Adrenal gland (tissue), 12 donors: Measurements from ENCODE around the gene CDH4. TPM values are rescaled to one million over a fixed set of nuclear protein-coding genes. Genes with fewer than 3 reads are reported as not detected.

Experiments used
- DNase-seq, 7 donors: peaks; one replicate each; pipeline ENCODE4 v3.0.0-alpha.2; 2019 to 2020
- H3K27ac ChIP-seq, 5 donors: fragments of 200-600 bp; sonication (generic) in 4 of 5; 1 replicate in 3 of 5; 2 replicates in 2 of 5; pipeline versions ENCODE4 v1.5.1 to v1.8.0; 2016 to 2020; ENCODE audit warnings: mild to moderate bottlenecking in 1 of 5
- H3K27me3 ChIP-seq: fragments of 200-600 bp; 2 replicates; pipeline ENCODE4 v1.8.0; 2021
- H3K36me3 ChIP-seq, 2 donors: fragments of 200-600 bp; replicated peaks in 1 of 2; 1 replicate in 1 of 2; 2 replicates in 1 of 2; pipeline versions ENCODE4 v1.5.1 to v1.8.0; 2018 to 2022
- H3K4me1 ChIP-seq, 2 donors: fragments of 200-600 bp; replicated peaks in 1 of 2; 1 replicate in 1 of 2; 2 replicates in 1 of 2; pipeline versions ENCODE4 v1.5.1 to v1.8.0; 2018 to 2021
- H3K4me3 ChIP-seq, 4 donors: fragments of 200-600 bp; sonication (generic) in 3 of 4; one replicate each; pipeline ENCODE4 v1.5.1; 2016 to 2018
- H3K9me3 ChIP-seq, 3 donors: fragments of 200-600 bp; sonication (generic) in 1 of 3; replicated peaks in 1 of 3; 1 replicate in 2 of 3; 2 replicates in 1 of 3; pipeline versions ENCODE4 v1.5.1 to v1.8.0; 2016 to 2021
- POLR2A ChIP-seq, 2 donors: fragments of 450-650 bp; IDR thresholded peaks; one replicate each; pipeline ENCODE4 v1.6.1; 2017; ENCODE audit warnings: antibody characterized with exemption in 2 of 2, mild to moderate bottlenecking in 2 of 2, moderate library complexity in 1 of 2
- WGBS, 4 donors: extraction: QIAGEN DNeasy Blood & Tissue Kit in 2 of 4; methylation state at CpG; one replicate each; pipeline versions ENCODE4 v1.1.5 to v1.1.7; 2013 to 2017; 5-methylcytosine and 5-hydroxymethylcytosine counted together
- intact Hi-C, 2 donors: fragments of 100-400 bp; cut with DNase I; formaldehyde crosslinking; loops; one replicate each; pipeline versions ENCODE4 v1.14.1 to v1.15.0; 2022 to 2023
- polyA plus RNA-seq, 3 donors: library from polyadenylated mRNA; stranded (reverse); fragments of 200-250 nt in 2 of 3; fragments of 350-450 nt in 1 of 3; fragmentation: Illumina TruSeq in 1 of 3; extraction: RNeasy Lipid Tissue Mini Kit (QIAGEN cat#74804) in 1 of 3; gene quantifications; one replicate each; pipeline ENCODE4 v1.2.3, GENCODE V29; 2013 to 2014
- total RNA-seq, 9 donors: library from RNA; depleted of rRNA in 4 of 9; stranded (reverse); fragments of >200 nt in 4 of 9; fragments of 120-200 nt in 1 of 9; fragmentation: NEBNext Ultra II Directional in 1 of 9; extraction: Animal tissue kit (Norgen Biotek cat#: 25700) in 1 of 9; gene quantifications; one replicate each; pipeline versions ENCODE4 v1.1.0 to v1.2.4, GENCODE V29; 2013 to 2023
- TF ChIP-seq, protein P1 (sequence below), 6 experiments: fragments of 450-650 bp in 4 of 6; fragments of 200-600 bp in 2 of 6; sonication (generic) in 1 of 6; IDR thresholded peaks; 1 replicate in 5 of 6; 2 replicates in 1 of 6; pipeline versions ENCODE4 v1.5.1 to v1.8.0; 2016 to 2021; ENCODE audit warnings: antibody characterized with exemption in 6 of 6, mild to moderate bottlenecking in 2 of 6, moderate library complexity in 1 of 6
- donor health status: healthy with polysubstance abuse.
- donor health status: Bipolar disorder and iron deficiency.
- donor health status: DM: yes; HTN: yes; CAD: no.
- donor health status: DM: no; HTN: no; CAD: no.
- donor health status: DM: no; HTN: no; CAD: no.
- donor health status: DM: yes; HTN: yes; CAD: no.

Gene CDH4
- total and polyA plus RNA-seq, 12 donors = 0.08 to 0.53 (median 0.20) TPM; not detected in 3

DNA sequence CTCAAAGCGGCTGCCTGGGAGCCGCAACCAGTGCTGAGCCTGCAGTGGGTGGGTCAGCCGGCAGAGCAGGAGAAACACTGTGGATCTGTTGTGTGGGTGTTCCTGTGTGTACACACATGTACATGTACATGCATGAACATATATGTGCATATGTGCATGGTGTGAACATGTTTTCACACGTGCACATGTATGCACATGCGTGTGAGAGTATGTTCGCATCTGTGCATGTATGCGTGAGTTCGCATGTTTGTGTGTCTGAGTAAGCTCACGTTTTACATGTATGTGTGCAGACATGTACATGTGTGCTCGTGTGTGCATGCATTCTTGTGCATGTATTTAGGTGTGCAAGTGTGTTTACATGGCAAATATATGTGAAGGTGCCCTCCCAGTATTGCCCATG lies 302.6 kb downstream of the CDH4 start:
- no peaks in the 10 kb centered on the region for H3K9me3 ChIP-seq
- no peak for DNase-seq
- no peaks in the 10 kb centered on the region for H3K4me1 ChIP-seq
- TF ChIP-seq, protein P1, sequence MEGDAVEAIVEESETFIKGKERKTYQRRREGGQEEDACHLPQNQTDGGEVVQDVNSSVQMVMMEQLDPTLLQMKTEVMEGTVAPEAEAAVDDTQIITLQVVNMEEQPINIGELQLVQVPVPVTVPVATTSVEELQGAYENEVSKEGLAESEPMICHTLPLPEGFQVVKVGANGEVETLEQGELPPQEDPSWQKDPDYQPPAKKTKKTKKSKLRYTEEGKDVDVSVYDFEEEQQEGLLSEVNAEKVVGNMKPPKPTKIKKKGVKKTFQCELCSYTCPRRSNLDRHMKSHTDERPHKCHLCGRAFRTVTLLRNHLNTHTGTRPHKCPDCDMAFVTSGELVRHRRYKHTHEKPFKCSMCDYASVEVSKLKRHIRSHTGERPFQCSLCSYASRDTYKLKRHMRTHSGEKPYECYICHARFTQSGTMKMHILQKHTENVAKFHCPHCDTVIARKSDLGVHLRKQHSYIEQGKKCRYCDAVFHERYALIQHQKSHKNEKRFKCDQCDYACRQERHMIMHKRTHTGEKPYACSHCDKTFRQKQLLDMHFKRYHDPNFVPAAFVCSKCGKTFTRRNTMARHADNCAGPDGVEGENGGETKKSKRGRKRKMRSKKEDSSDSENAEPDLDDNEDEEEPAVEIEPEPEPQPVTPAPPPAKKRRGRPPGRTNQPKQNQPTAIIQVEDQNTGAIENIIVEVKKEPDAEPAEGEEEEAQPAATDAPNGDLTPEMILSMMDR (IDR thresholded peaks at IDR 0.05) = no peak
- no peak for TF ChIP-seq POLR2A (IDR thresholded peaks at IDR 0.05)
- 66 to 91% (median 86%) methylated on average over 10 of the region's 10 CpGs for WGBS, 4 donors
- H3K27me3 ChIP-seq = no peaks in the 10 kb centered on the region
- intact Hi-C loops = no loop called here
- no peaks in the 10 kb centered on the region for H3K36me3 ChIP-seq
- H3K4me3 ChIP-seq = no peak overlapping the region
- no peak overlapping the region for H3K27ac ChIP-seq

DNA sequence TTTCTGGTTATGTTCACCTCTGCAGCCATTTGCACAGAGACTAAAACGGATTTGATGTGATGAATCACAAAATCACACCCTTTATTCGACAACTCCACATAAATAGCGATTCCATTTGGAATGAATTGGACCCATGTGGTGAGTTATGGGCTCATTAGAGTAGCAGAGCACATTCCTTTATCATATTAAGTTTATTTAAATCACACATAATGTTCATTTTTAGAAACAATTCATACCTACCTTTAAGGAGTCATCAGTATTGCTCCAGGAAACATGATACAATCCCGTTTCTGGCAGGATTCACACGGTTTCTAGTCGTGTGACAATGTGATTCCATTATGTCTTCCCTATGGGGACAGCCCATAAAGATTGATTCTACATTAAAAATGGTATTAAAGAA lies 303.5 kb downstream of the CDH4 start:
- Histone ChIP-seq H3K4me1 (no peaks in the 10 kb centered on the region), H3K27ac (no peak overlapping the region), H3K9me3 (no peaks in the 10 kb centered on the region), H3K36me3 (no peaks in the 10 kb centered on the region), H3K27me3 (no peaks in the 10 kb centered on the region), H3K4me3 (no peak overlapping the region)
- 70 to 76% (median 71%) methylated on average over 6 of the region's 6 CpGs for WGBS, 4 donors
- DNase-seq = no peak
- intact Hi-C loops = no loop called here
- TF ChIP-seq, protein P1 (IDR thresholded peaks at IDR 0.05) = no peak
- no peak for TF ChIP-seq POLR2A (IDR thresholded peaks at IDR 0.05)

DNA sequence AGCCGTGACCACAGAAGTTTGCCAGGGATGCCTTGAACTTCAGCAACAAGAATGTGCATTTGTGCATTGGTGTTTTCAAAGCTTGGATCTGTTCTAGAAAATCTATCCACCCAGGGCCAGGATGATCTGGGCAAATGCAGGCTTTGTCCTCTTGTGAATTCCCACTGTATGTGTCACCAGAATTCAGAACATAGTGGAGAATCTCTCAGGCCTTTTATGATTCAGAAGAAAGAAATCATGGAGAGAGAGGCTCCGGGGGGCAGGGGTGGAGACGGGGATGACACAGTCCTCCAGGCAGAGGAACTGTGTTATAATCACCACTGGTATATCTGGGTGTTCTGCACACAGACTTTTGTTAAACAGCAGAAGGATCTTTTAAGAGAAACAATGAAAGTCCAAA lies 304.1 kb downstream of the CDH4 start:
- Histone ChIP-seq H3K27ac (no peak overlapping the region), H3K27me3 (no peaks in the 10 kb centered on the region), H3K4me1 (no peaks in the 10 kb centered on the region), H3K36me3 (no peaks in the 10 kb centered on the region), H3K4me3 (no peak overlapping the region), H3K9me3 (no peaks in the 10 kb centered on the region)
- no peak for TF ChIP-seq POLR2A (IDR thresholded peaks at IDR 0.05)
- TF ChIP-seq, protein P1 (IDR thresholded peaks at IDR 0.05) = no peak
- WGBS, 4 donors = 72 to 87% (median 73%) methylated on average over 3 of the region's 3 CpGs
- intact Hi-C loops = no loop called here
- DNase-seq = no peak

DNA sequence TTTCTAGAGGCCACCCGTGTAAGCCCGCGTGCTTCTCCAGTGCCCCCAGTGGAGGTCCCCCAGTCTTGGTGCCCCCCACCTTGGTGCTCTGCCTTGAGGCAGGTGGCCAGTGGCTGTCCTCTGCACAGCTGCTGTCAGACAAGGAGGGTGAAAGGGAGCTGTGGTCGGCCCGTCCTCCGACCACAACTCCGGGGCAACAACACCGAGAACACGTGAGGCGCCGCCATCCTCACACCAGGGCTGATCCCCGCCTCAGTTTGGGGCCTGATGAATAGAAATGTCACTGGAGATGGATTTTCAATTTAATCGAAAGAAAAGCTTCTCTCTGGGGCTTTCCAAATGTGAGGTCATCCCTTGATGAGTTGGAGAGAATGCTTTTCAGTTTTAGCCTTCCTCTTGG lies 304.6 kb downstream of the CDH4 start:
- H3K27me3 ChIP-seq = no peaks in the 10 kb centered on the region
- intact Hi-C loops = no loop called here
- no peaks in the 10 kb centered on the region for H3K4me1 ChIP-seq
- TF ChIP-seq POLR2A (IDR thresholded peaks at IDR 0.05) = no peak
- TF ChIP-seq, protein P1 (IDR thresholded peaks at IDR 0.05) = no peak
- H3K36me3 ChIP-seq = no peaks in the 10 kb centered on the region
- DNase-seq = no peak
- WGBS, 4 donors = 65 to 91% (median 84%) methylated on average over 5 to 13 of the region's 13 CpGs
- no peak overlapping the region for H3K27ac ChIP-seq
- H3K9me3 ChIP-seq = no peaks in the 10 kb centered on the region
- H3K4me3 ChIP-seq = no peak overlapping the region
